Spinal cord (tissue), 10 donors: ENCODE results near the gene DIP2B. TPM values are rescaled to one million over a fixed set of nuclear protein-coding genes. Genes with fewer than 3 reads are reported as not detected.

Source experiments
- DNase-seq, 6 donors: peaks; one replicate each; pipeline versions ENCODE4 v3.0.0 to v3.0.0-alpha.2; 2013 to 2015; ENCODE audit warnings: low spot score in 6 of 6, low read depth in 4 of 6
- H3K27ac ChIP-seq: one replicate; pipeline ENCODE4 v1.5.1; 2013; ENCODE audit warnings: low read depth, low read length, control low read depth
- H3K27me3 ChIP-seq: one replicate; pipeline ENCODE4 v1.6.1; 2013; ENCODE audit warnings: low read length; ENCODE audit not compliant: control insufficient read depth, insufficient read depth
- H3K36me3 ChIP-seq: one replicate; pipeline ENCODE4 v1.6.1; 2013; ENCODE audit warnings: low read length; ENCODE audit not compliant: control insufficient read depth, insufficient read depth
- H3K4me1 ChIP-seq: one replicate; pipeline ENCODE4 v1.6.1; 2013; ENCODE audit warnings: low read length; ENCODE audit not compliant: control insufficient read depth, insufficient read depth
- H3K4me3 ChIP-seq: one replicate; pipeline ENCODE4 v1.5.1; 2013; ENCODE audit warnings: low read depth, low read length, control low read depth
- H3K9me3 ChIP-seq: one replicate; pipeline ENCODE4 v1.6.1; 2013; ENCODE audit warnings: low read length; ENCODE audit not compliant: control insufficient read depth, insufficient read depth
- WGBS: methylation state at CpG from one replicate; pipeline ENCODE4 v1.1.5; 2013; ENCODE audit warnings: missing lambda C conversion rate; ENCODE audit not compliant: insufficient coverage; 5-methylcytosine and 5-hydroxymethylcytosine counted together
- polyA plus RNA-seq, 2 donors: library from polyadenylated mRNA; unstranded; fragments of 120-200 nt; gene quantifications; one replicate each; pipeline ENCODE4 v1.2.1, GENCODE V29; 2013; ENCODE audit not compliant: insufficient read length in 2 of 2
- total RNA-seq, 2 donors: library from RNA; depleted of rRNA in 1 of 2; stranded (reverse); fragments of 120-200 nt in 1 of 2; fragments of >200 nt in 1 of 2; gene quantifications; one replicate each; pipeline versions ENCODE4 v1.2.3 to v1.2.4, GENCODE V29; 2013 to 2014
- donor health status: healthy.

Gene DIP2B
- total and polyA plus RNA-seq, 4 donors = 41.8 to 90.8 (median 54.0) TPM

- peak in 3 of 6 donors; percentile 37 to 67 (median 55) for DNase-seq
- Histone ChIP-seq H3K4me3 (peak overlapping the region; percentile 87), H3K27me3 (no peaks in the 10 kb centered on the region), H3K36me3 (no peaks in the 10 kb centered on the region), H3K9me3 (no peaks in the 10 kb centered on the region), H3K4me1 (peaks cover 13% of the 10 kb centered on the region), H3K27ac (peak overlapping the region; percentile 93)
- WGBS = 0% methylated on average over 3 of the region's 11 CpGs
Measured at GRCh38 chr12:50505675-50506530, 1.1 kb downstream of the DIP2B start.

GRCh38 chr12:50506753-50507473 is 2.1 kb downstream of the DIP2B start:
- no CpG with 5 or more reads among the region's 2 CpGs for WGBS
- H3K4me3 ChIP-seq = peak overlapping the region; percentile 28
- H3K4me1 ChIP-seq = peaks cover 13% of the 10 kb centered on the region
- peak overlapping the region; percentile 93 for H3K27ac ChIP-seq
- no peaks in the 10 kb centered on the region for H3K9me3 ChIP-seq
- DNase-seq = peak in 2 of 6 donors; percentile 22 to 45
- H3K36me3 ChIP-seq = no peaks in the 10 kb centered on the region
- H3K27me3 ChIP-seq = no peaks in the 10 kb centered on the region

GRCh38 chr12:50507474-50507838 is 2.7 kb downstream of the DIP2B start:
- Histone ChIP-seq H3K4me3 (no peak overlapping the region), H3K4me1 (peaks cover 13% of the 10 kb centered on the region), H3K27me3 (no peaks in the 10 kb centered on the region), H3K27ac (peak overlapping the region; percentile 93), H3K36me3 (no peaks in the 10 kb centered on the region), H3K9me3 (no peaks in the 10 kb centered on the region)
- DNase-seq = no peak
- WGBS = 58% methylated on average over 2 of the region's 11 CpGs

GRCh38 chr12:50507930-50508329 is 3.1 kb downstream of the DIP2B start:
- Histone ChIP-seq H3K36me3 (no peaks in the 10 kb centered on the region), H3K27me3 (no peaks in the 10 kb centered on the region), H3K27ac (no peak overlapping the region), H3K4me3 (peak overlapping the region; percentile 4), H3K9me3 (no peaks in the 10 kb centered on the region), H3K4me1 (peaks cover 13% of the 10 kb centered on the region)
- DNase-seq = peak in 1 of 6 donors; percentile 33
- 44% methylated on average over 1 of the region's 2 CpGs for WGBS

GRCh38 chr12:50508414-50508813 is 3.6 kb downstream of the DIP2B start:
- H3K27me3 ChIP-seq = no peaks in the 10 kb centered on the region
- no peaks in the 10 kb centered on the region for H3K9me3 ChIP-seq
- no peak overlapping the region for H3K27ac ChIP-seq
- WGBS = 88% methylated on average over 3 of the region's 6 CpGs
- peaks cover 13% of the 10 kb centered on the region for H3K4me1 ChIP-seq
- no peak overlapping the region for H3K4me3 ChIP-seq
- no peak for DNase-seq
- no peaks in the 10 kb centered on the region for H3K36me3 ChIP-seq

- no peak overlapping the region for H3K27ac ChIP-seq
- no peak for DNase-seq
- no peaks in the 10 kb centered on the region for H3K36me3 ChIP-seq
- H3K4me1 ChIP-seq = peaks cover 13% of the 10 kb centered on the region
- H3K27me3 ChIP-seq = no peaks in the 10 kb centered on the region
- H3K9me3 ChIP-seq = no peaks in the 10 kb centered on the region
- 88% methylated on average over 3 of the region's 7 CpGs for WGBS
- H3K4me3 ChIP-seq = no peak overlapping the region
Measured at GRCh38 chr12:50508970-50509663, 4.3 kb downstream of the DIP2B start.

- peaks cover 3% of the 10 kb centered on the region for H3K36me3 ChIP-seq
- no peak overlapping the region for H3K4me3 ChIP-seq
- 87% methylated on average over 4 of the region's 4 CpGs for WGBS
- no peaks in the 10 kb centered on the region for H3K9me3 ChIP-seq
- no peak overlapping the region for H3K27ac ChIP-seq
- peak in 1 of 6 donors; percentile 20 for DNase-seq
- no peaks in the 10 kb centered on the region for H3K27me3 ChIP-seq
- peaks cover 3% of the 10 kb centered on the region for H3K4me1 ChIP-seq
Measured at GRCh38 chr12:50514526-50515276, 9.9 kb downstream of the DIP2B start.

GRCh38 chr12:50515587-50515986 is 10.8 kb downstream of the DIP2B start:
- H3K4me1 ChIP-seq = peaks cover 3% of the 10 kb centered on the region
- no peak overlapping the region for H3K27ac ChIP-seq
- 93% methylated on average over 2 of the region's 2 CpGs for WGBS
- no peaks in the 10 kb centered on the region for H3K9me3 ChIP-seq
- no peaks in the 10 kb centered on the region for H3K27me3 ChIP-seq
- peaks cover 3% of the 10 kb centered on the region for H3K36me3 ChIP-seq
- DNase-seq = no peak
- H3K4me3 ChIP-seq = no peak overlapping the region

- Histone ChIP-seq H3K4me1 (peaks cover 3% of the 10 kb centered on the region), H3K36me3 (peaks cover 3% of the 10 kb centered on the region), H3K4me3 (no peak overlapping the region), H3K27me3 (no peaks in the 10 kb centered on the region), H3K27ac (peak overlapping the region; percentile 40), H3K9me3 (peaks cover 2% of the 10 kb centered on the region)
- no peak for DNase-seq
- 14% methylated on average over 1 of the region's 3 CpGs for WGBS
Measured at GRCh38 chr12:50517421-50518048, 12.8 kb downstream of the DIP2B start.
